Vagina (tissue), 2 donors: ENCODE results near the gene EFCAB6. TPM values are rescaled to one million over a fixed set of nuclear protein-coding genes. Genes with fewer than 3 reads are reported as not detected.

Source experiments
- DNase-seq, 2 donors: peaks; one replicate each; pipeline ENCODE4 v3.0.0-alpha.2; 2017; ENCODE audit errors: extremely low spot score in 2 of 2
- H3K27ac ChIP-seq: fragments of 200-600 bp; sonication (generic); one replicate; pipeline ENCODE4 v1.5.1; 2019
- H3K27me3 ChIP-seq: fragments of 200-600 bp; sonication (generic); one replicate; pipeline ENCODE4 v1.5.1; 2019
- H3K36me3 ChIP-seq, 2 donors: fragments of 200-600 bp; sonication (generic); one replicate each; pipeline ENCODE4 v1.5.1; 2017 to 2019
- H3K4me1 ChIP-seq: fragments of 200-600 bp; sonication (generic); one replicate; pipeline ENCODE4 v1.5.1; 2019
- H3K4me3 ChIP-seq, 2 donors: fragments of 200-600 bp; sonication (generic); 1 replicate in 1 of 2; 2 replicates in 1 of 2; pipeline ENCODE4 v1.5.1; 2016 to 2019
- H3K9me3 ChIP-seq: fragments of 200-600 bp; sonication (generic); one replicate; pipeline ENCODE4 v1.5.1; 2019
- CTCF ChIP-seq, 3 experiments: fragments of 450-650 bp in 2 of 3; fragments of 200-600 bp in 1 of 3; sonication (generic) in 1 of 3; IDR thresholded peaks; one replicate each; pipeline ENCODE4 v1.5.1; 2017 to 2019; ENCODE audit warnings: antibody characterized with exemption in 3 of 3, mild to moderate bottlenecking in 2 of 3, moderate library complexity in 2 of 3
- POLR2A ChIP-seq, 2 donors: fragments of 450-650 bp; IDR thresholded peaks; one replicate each; pipeline ENCODE4 v1.6.1; 2017; ENCODE audit warnings: antibody characterized with exemption in 2 of 2, mild to moderate bottlenecking in 2 of 2, moderate library complexity in 2 of 2
- POLR2AphosphoS5 ChIP-seq, 2 donors: sonication (generic); formaldehyde crosslinking; IDR thresholded peaks; one replicate each; pipeline ENCODE4 v1.9.0; 2017; ENCODE audit warnings: antibody characterized with exemption in 2 of 2, mild to moderate bottlenecking in 2 of 2, low read depth in 1 of 2; ENCODE audit not compliant: insufficient read depth in 1 of 2
- intact Hi-C: fragments of 100-400 bp; cut with DNase I; formaldehyde crosslinking; loops from one replicate; pipeline ENCODE4 v1.15.1; 2023
- total RNA-seq: library from RNA; depleted of rRNA; stranded (reverse); fragments of >200 nt; gene quantifications from one replicate; pipeline ENCODE4 v1.2.3, GENCODE V29; 2016

EFCAB6 gene
- total RNA-seq, 1 donor from 2014 or later = 1.7 TPM

DNA sequence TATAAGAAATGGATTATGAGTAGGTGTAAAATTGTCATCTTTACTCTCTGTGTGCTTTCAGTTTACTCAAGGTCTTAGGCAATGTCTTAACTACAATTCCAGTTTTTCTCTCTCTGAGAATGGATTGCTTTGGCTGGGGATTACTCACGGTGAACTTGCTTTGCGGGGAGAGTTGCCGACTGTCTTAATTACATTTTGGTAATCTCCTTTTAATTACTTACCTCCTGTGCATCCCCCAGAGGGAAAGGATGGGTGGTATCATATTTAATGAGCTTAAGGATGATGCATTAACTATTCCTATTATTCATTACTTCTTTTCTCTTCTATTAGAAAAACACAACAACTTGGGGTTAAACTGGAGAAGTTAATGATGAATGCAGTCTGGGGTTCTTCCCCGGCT lies 240.9 kb downstream of the EFCAB6 start:
- Histone ChIP-seq H3K4me1 (no peaks in the 10 kb centered on the region), H3K9me3 (no peaks in the 10 kb centered on the region), H3K27me3 (no peaks in the 10 kb centered on the region), H3K27ac (no peak overlapping the region), H3K36me3 (no peaks in the 10 kb centered on the region), H3K4me3 (no peak overlapping the region)
- intact Hi-C loops = no loop called here
- no peak for DNase-seq
- TF ChIP-seq CTCF (IDR thresholded peaks at IDR 0.05) (no peak), POLR2A (IDR thresholded peaks at IDR 0.05) (no peak), POLR2AphosphoS5 (IDR thresholded peaks at IDR 0.05; ENCODE audit: insufficient read depth in 1 of 2, low read depth in 1 of 2) (no peak)

- Histone ChIP-seq H3K4me3 (no peak overlapping the region), H3K27ac (no peak overlapping the region), H3K27me3 (no peaks in the 10 kb centered on the region), H3K9me3 (no peaks in the 10 kb centered on the region), H3K36me3 (no peaks in the 10 kb centered on the region), H3K4me1 (no peaks in the 10 kb centered on the region)
- no peak for DNase-seq
- intact Hi-C loops = no loop called here
- TF ChIP-seq POLR2A (IDR thresholded peaks at IDR 0.05) (no peak), POLR2AphosphoS5 (IDR thresholded peaks at IDR 0.05; ENCODE audit: insufficient read depth in 1 of 2, low read depth in 1 of 2) (no peak), CTCF (IDR thresholded peaks at IDR 0.05) (no peak)
Observed at GRCh38 chr22:43570531-43571165, 241.5 kb downstream of the EFCAB6 start.

GRCh38 chr22:43569111-43569510 lies 243.0 kb downstream of the EFCAB6 start:
- intact Hi-C loops = no loop called here
- Histone ChIP-seq H3K36me3 (no peaks in the 10 kb centered on the region), H3K27me3 (no peaks in the 10 kb centered on the region), H3K9me3 (no peaks in the 10 kb centered on the region), H3K27ac (no peak overlapping the region), H3K4me3 (no peak overlapping the region), H3K4me1 (no peaks in the 10 kb centered on the region)
- no peak for TF ChIP-seq POLR2A (IDR thresholded peaks at IDR 0.05)
- TF ChIP-seq CTCF (IDR thresholded peaks at IDR 0.05) = no peak
- DNase-seq = no peak

- DNase-seq = no peak
- TF ChIP-seq CTCF (IDR thresholded peaks at IDR 0.05) (no peak), POLR2AphosphoS5 (IDR thresholded peaks at IDR 0.05; ENCODE audit: insufficient read depth in 1 of 2, low read depth in 1 of 2) (no peak), POLR2A (IDR thresholded peaks at IDR 0.05) (no peak)
- Histone ChIP-seq H3K9me3 (no peaks in the 10 kb centered on the region), H3K36me3 (no peaks in the 10 kb centered on the region), H3K27me3 (no peaks in the 10 kb centered on the region), H3K27ac (no peak overlapping the region), H3K4me3 (no peak overlapping the region), H3K4me1 (no peaks in the 10 kb centered on the region)
- intact Hi-C loops = no loop called here
Observed at GRCh38 chr22:43567691-43568324, 244.3 kb downstream of the EFCAB6 start.

DNA sequence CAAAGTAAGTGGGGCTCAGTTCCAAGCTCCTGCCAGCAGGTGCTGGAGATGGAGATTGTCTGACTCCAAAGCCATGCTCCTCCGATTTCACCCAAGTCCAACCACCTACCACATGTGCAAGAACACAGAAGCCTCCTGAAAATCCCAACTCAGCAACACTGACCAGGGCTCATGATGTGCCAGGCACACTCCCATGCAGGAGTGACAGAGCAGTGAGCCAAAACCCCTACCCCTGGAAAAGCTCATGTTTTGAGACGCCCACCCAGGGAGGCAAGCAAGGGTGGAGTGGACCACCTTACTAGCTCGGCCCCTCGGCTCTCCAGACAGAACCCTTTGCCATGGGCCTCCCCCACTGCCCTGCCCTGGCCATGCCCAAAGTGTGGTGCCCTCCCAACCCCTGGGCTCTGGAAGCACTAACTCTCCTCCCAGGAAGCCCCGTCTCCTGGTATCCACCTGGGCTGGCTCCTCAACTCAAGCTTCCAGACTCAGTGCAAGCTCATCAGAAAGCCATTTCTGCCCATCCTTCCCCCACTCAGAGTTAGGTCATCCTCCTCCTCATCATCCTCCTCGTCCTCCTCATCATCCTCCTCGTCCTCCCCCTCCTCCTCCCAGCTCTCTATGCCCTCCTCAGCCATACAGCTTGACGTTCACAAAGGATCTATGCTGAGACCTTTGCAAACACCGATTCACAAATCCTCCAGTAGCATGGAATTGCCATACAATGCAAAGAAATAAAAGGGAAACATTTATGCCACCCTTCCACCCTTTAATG lies 245.4 kb downstream of the EFCAB6 start:
- TF ChIP-seq POLR2A (IDR thresholded peaks at IDR 0.05) (no peak), CTCF (IDR thresholded peaks at IDR 0.05) (no peak), POLR2AphosphoS5 (IDR thresholded peaks at IDR 0.05; ENCODE audit: insufficient read depth in 1 of 2, low read depth in 1 of 2) (no peak)
- no peak for DNase-seq
- no peaks in the 10 kb centered on the region for H3K9me3 ChIP-seq
- H3K36me3 ChIP-seq = no peaks in the 10 kb centered on the region
- no peaks in the 10 kb centered on the region for H3K4me1 ChIP-seq
- intact Hi-C loops = no loop called here
- no peak overlapping the region for H3K4me3 ChIP-seq
- H3K27ac ChIP-seq = no peak overlapping the region
- H3K27me3 ChIP-seq = no peaks in the 10 kb centered on the region
